ENCODE measurements around the gene RDH8.

DNA sequence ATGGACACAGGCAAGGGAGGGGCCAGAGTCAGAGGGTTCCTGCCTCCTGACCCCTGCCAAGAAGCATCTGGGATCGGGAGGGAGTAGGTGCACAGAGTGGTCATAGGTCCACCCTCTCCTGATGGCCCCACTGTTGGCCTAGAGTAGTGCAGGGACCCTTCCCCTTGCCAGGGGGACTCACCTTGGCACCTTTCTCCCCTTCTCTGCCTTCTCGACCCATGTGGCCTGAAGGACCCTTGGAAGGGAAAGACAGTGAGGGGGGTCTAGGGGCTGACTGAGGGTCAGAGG lies 43.7 kb upstream of the RDH8 start:
- TF ChIP-seq CTCF (IDR thresholded peaks at IDR 0.05), result no peak
- no peak for TF ChIP-seq POLR2A (IDR thresholded peaks at IDR 0.05)
